IMR-90 (cell line): Measurements from ENCODE around the gene LZTFL1. TPM values are rescaled to one million over a fixed set of nuclear protein-coding genes. Genes with fewer than 3 reads are reported as not detected.

Experiments used
- ATAC-seq: fragments of 200-7000 bp; cut with Tn5 transposase; 2 replicates; pipeline ENCODE4 v1.9.1; 2020; ENCODE audit warnings: low read depth, mild to moderate bottlenecking, moderate library complexity
- BruUV-seq: library from RNA; stranded (reverse); fragments of 400-500 nt; replicated peaks from 2 replicates; lab custom pipeline; 2021; lab: Mats Ljungman, UMichigan
- CTCF ChIA-PET: fragments of 300-600 bp; formaldehyde crosslinking; extraction: SDS; loops from one replicate; lab custom pipeline; 2021; ENCODE audit warnings: antibody characterized with exemption; lab: Yijun Ruan, JAX
- POLR2A ChIA-PET: fragments of 300-600 bp; sonication (Branson Sonifier 250); formaldehyde crosslinking; loops from one replicate; lab custom pipeline; 2022; ENCODE audit warnings: antibody characterized with exemption; ENCODE audit not compliant: unreplicated experiment; lab: Charles Lee
- DNase-seq: peaks from one replicate; pipeline ENCODE4 v3.0.0; 2013
- H2AFZ ChIP-seq: replicated peaks from 2 replicates; pipeline ENCODE3; 2013; ENCODE audit warnings: low read length, mild to moderate bottlenecking; ENCODE audit not compliant: poor library complexity
- H2AK5ac ChIP-seq: 2 replicates; pipeline ENCODE4 v1.6.1; 2013; ENCODE audit warnings: low read depth, low read length, inconsistent platforms
- H2AK9ac ChIP-seq: replicated peaks from 2 replicates; pipeline ENCODE3; 2013; ENCODE audit warnings: mild to moderate bottlenecking, low read depth, low read length, moderate library complexity; ENCODE audit not compliant: poor library complexity
- H2BK120ac ChIP-seq: 2 replicates; pipeline ENCODE4 v1.6.1; 2013; ENCODE audit warnings: low read depth, low read length, inconsistent platforms
- H2BK15ac ChIP-seq: 3 replicates; pipeline ENCODE4 v1.6.1; 2013; ENCODE audit warnings: low read depth, low read length, inconsistent platforms
- H2BK20ac ChIP-seq: 2 replicates; pipeline ENCODE4 v1.6.1; 2013; ENCODE audit warnings: low read depth, mild to moderate bottlenecking, inconsistent platforms, low read length, moderate library complexity
- H2BK5ac ChIP-seq: 2 replicates; pipeline ENCODE4 v1.6.1; 2013; ENCODE audit warnings: mild to moderate bottlenecking, low read depth, low read length, inconsistent platforms; ENCODE audit not compliant: poor library complexity, severe bottlenecking
- H3K14ac ChIP-seq: replicated peaks from 2 replicates; pipeline ENCODE4 v1.6.1; 2013; ENCODE audit warnings: low read depth, low read length, inconsistent platforms
- H3K18ac ChIP-seq: 2 replicates; pipeline ENCODE4 v1.6.1; 2013; ENCODE audit warnings: low read depth, low read length, control low read depth
- H3K23ac ChIP-seq: 2 replicates; pipeline ENCODE4 v1.6.1; 2013; ENCODE audit warnings: low read depth, low read length, inconsistent platforms
- H3K27ac ChIP-seq: 2 replicates; pipeline ENCODE4 v1.5.1; 2013; ENCODE audit warnings: mild to moderate bottlenecking, control low read depth, low read length; ENCODE audit not compliant: insufficient read depth
- H3K27me3 ChIP-seq: 2 replicates; pipeline ENCODE4 v1.6.1; 2013; ENCODE audit warnings: low read length; ENCODE audit not compliant: control insufficient read depth, insufficient read depth
- H3K36me3 ChIP-seq: 2 replicates; pipeline ENCODE4 v1.6.1; 2013; ENCODE audit warnings: low read length, mixed read lengths; ENCODE audit not compliant: control insufficient read depth, insufficient read depth
- H3K4ac ChIP-seq: 2 replicates; pipeline ENCODE4 v1.6.1; 2013; ENCODE audit warnings: low read depth, low read length, inconsistent platforms
- H3K4me1 ChIP-seq: 2 replicates; pipeline ENCODE4 v1.6.1; 2013; ENCODE audit warnings: low read length, mixed read lengths; ENCODE audit not compliant: control insufficient read depth, insufficient read depth
- H3K4me2 ChIP-seq: 2 replicates; pipeline ENCODE4 v1.6.1; 2013; ENCODE audit warnings: low read depth, mild to moderate bottlenecking, control low read depth, low read length, moderate library complexity
- H3K4me3 ChIP-seq: 2 replicates; pipeline ENCODE4 v1.5.1; 2013; ENCODE audit warnings: low read depth, mild to moderate bottlenecking, control low read depth, low read length, moderate library complexity; ENCODE audit not compliant: insufficient read depth
- H3K56ac ChIP-seq: 2 replicates; pipeline ENCODE4 v1.6.1; 2013; ENCODE audit warnings: low read length, inconsistent platforms; ENCODE audit not compliant: insufficient read depth; ENCODE audit errors: extremely low read depth
- H3K79me1 ChIP-seq, 2 experiments: 2 replicates each; pipeline ENCODE4 v1.6.1; 2013; ENCODE audit warnings: low read length in 2 of 2, inconsistent platforms in 1 of 2, low read depth in 1 of 2
- H3K9ac ChIP-seq: 2 replicates; pipeline ENCODE4 v1.6.1; 2013; ENCODE audit warnings: low read depth, low read length, control low read depth
- H3K9me1 ChIP-seq: 2 replicates; pipeline ENCODE4 v1.6.1; 2013; ENCODE audit warnings: low read length, inconsistent platforms; ENCODE audit not compliant: insufficient read depth
- H3K9me3 ChIP-seq: 2 replicates; pipeline ENCODE4 v1.6.1; 2013; ENCODE audit warnings: low read length; ENCODE audit not compliant: control insufficient read depth, insufficient read depth
- H4K20me1 ChIP-seq: 2 replicates; pipeline ENCODE4 v1.6.1; 2013; ENCODE audit warnings: low read length, inconsistent platforms; ENCODE audit not compliant: insufficient read depth
- H4K5ac ChIP-seq: 2 replicates; pipeline ENCODE4 v1.6.1; 2013; ENCODE audit warnings: mild to moderate bottlenecking, low read depth, low read length, control low read depth
- H4K8ac ChIP-seq, 2 experiments: 2 replicates each; pipeline ENCODE4 v1.6.1; 2013; ENCODE audit warnings: low read depth in 2 of 2, low read length in 2 of 2, control low read depth in 1 of 2, inconsistent platforms in 1 of 2
- H4K91ac ChIP-seq: 2 replicates; pipeline ENCODE4 v1.6.1; 2013; ENCODE audit warnings: low read depth, low read length, inconsistent platforms; ENCODE audit not compliant: insufficient read depth
- BHLHE40 ChIP-seq: fragments of 150-350 bp; IDR thresholded peaks from 2 replicates; pipeline ENCODE4 v1.6.1; 2016; ENCODE audit warnings: mild to moderate bottlenecking, low read depth, low read length
- CEBPB ChIP-seq: IDR thresholded peaks from 2 replicates; pipeline ENCODE4 v1.6.1; 2012; ENCODE audit warnings: low read depth, low read length, improper control_type of control experiment
- CHD1 ChIP-seq: IDR thresholded peaks from 2 replicates; pipeline ENCODE4 v1.6.1; 2012; ENCODE audit warnings: low read depth, low read length, improper control_type of control experiment
- FOS ChIP-seq: fragments of 150-350 bp; IDR thresholded peaks from 2 replicates; pipeline ENCODE4 v1.6.1; 2016; ENCODE audit warnings: low read depth, low read length
- MAFK ChIP-seq: IDR thresholded peaks from 2 replicates; pipeline ENCODE4 v1.6.1; 2012; ENCODE audit warnings: low read depth, low read length, improper control_type of control experiment
- MAZ ChIP-seq: IDR thresholded peaks from 2 replicates; pipeline ENCODE4 v1.6.1; 2012; ENCODE audit warnings: low read depth, mild to moderate bottlenecking, low read length, improper control_type of control experiment, moderate library complexity, borderline replicate concordance
- MXI1 ChIP-seq: IDR thresholded peaks from 2 replicates; pipeline ENCODE4 v1.6.1; 2012; ENCODE audit warnings: low read depth, mild to moderate bottlenecking, low read length, moderate library complexity, borderline replicate concordance
- NFE2L2 ChIP-seq: fragments of 150-350 bp; IDR thresholded peaks from 2 replicates; pipeline ENCODE4 v1.6.1; 2016; ENCODE audit warnings: low read depth, mild to moderate bottlenecking, low read length
- POLR2A ChIP-seq: IDR thresholded peaks from 2 replicates; pipeline ENCODE4 v1.6.1; 2012; ENCODE audit warnings: mild to moderate bottlenecking, low read depth, low read length
- RAD21 ChIP-seq: IDR thresholded peaks from 2 replicates; pipeline ENCODE4 v1.6.1; 2012; ENCODE audit warnings: low read length, improper control_type of control experiment
- RCOR1 ChIP-seq: IDR thresholded peaks from 2 replicates; pipeline ENCODE4 v1.6.1; 2012; ENCODE audit warnings: mild to moderate bottlenecking, low read length, improper control_type of control experiment; ENCODE audit not compliant: insufficient replicate concordance
- RFX5 ChIP-seq: IDR thresholded peaks from 2 replicates; pipeline ENCODE4 v1.8.0; 2012; ENCODE audit warnings: low read depth, mild to moderate bottlenecking, low read length, moderate library complexity
- SMC3 ChIP-seq: fragments of 150-350 bp; IDR thresholded peaks from 2 replicates; pipeline ENCODE4 v1.6.1; 2016; ENCODE audit warnings: low read depth, mild to moderate bottlenecking, antibody characterized with exemption, low read length, moderate library complexity
- WGBS, 2 experiments: methylation state at CpG; one replicate each; pipeline versions ENCODE4 v1.1.5 to v1.1.7; 2013; ENCODE audit warnings: missing lambda C conversion rate in 2 of 2; ENCODE audit not compliant: insufficient read length in 1 of 2; ENCODE audit errors: extremely low coverage in 2 of 2; 5-methylcytosine and 5-hydroxymethylcytosine counted together
- dilution Hi-C: fragments of 300-500 bp; cut with HindIII; formaldehyde crosslinking; loops from one replicate; pipeline ENCODE4 v1.14.3; 2018; ENCODE audit warnings: low sequenced_read_pairs; ENCODE audit not compliant: unreplicated experiment
- in situ Hi-C: fragments of 300-500 bp; cut with MboI; formaldehyde crosslinking; loops from 3 replicates; pipeline ENCODE4 v1.14.3; 2019; ENCODE audit warnings: low sequenced_read_pairs, inconsistent platforms, mixed read lengths
- intact Hi-C: fragments of 100-400 bp; cut with micrococcal nuclease; formaldehyde crosslinking; loops from 2 replicates; pipeline ENCODE4 v1.10.0; 2022
- polyA plus RNA-seq, 3 experiments: library from polyadenylated mRNA; depleted of rRNA; stranded (reverse); fragments of >200 nt; gene quantifications; 2 replicates each; pipeline ENCODE4 v1.2.3, GENCODE V29; 2012; ENCODE audit warnings: low replicate concordance in 1 of 3
- total RNA-seq: library from RNA; depleted of rRNA; stranded (reverse); fragments of >200 nt; gene quantifications from 2 replicates; pipeline ENCODE4 v1.2.3, GENCODE V29; 2012
- TF ChIP-seq, protein P1 (sequence below): fragments of 150-350 bp; IDR thresholded peaks from 2 replicates; pipeline ENCODE4 v1.6.1; 2016; ENCODE audit warnings: low read depth, mild to moderate bottlenecking, low read length, moderate library complexity, borderline replicate concordance
- TF ChIP-seq, protein P2 (sequence below): conservative IDR thresholded peaks from 2 replicates; pipeline ENCODE4 v1.5.1; 2012; ENCODE audit warnings: mild to moderate bottlenecking, low read depth, low read length, improper control_type of control experiment
- TF ChIP-seq, protein P3 (sequence below): fragments of 150-350 bp; IDR thresholded peaks from 2 replicates; pipeline ENCODE4 v1.6.1; 2017; ENCODE audit warnings: mild to moderate bottlenecking, antibody characterized with exemption, low read length, low read depth

Gene LZTFL1
- total and polyA plus RNA-seq, 2 of the 4 experiments (the other 2 are of a cell fraction), result 10.3 to 10.4 TPM

DNA sequence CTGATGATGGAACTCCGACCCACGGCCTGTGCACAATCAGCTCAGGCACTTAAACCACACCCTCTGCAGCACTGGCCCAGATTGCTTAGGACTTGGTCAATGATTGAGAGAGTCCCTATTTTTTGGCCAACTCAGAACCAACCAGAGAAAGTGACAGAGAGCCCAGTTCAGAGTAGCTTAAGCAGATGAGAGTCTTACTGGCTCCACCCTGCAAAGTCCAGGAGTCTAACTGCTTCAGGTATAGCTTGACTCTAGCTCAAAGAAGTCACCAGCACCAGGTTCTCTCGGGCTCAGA lies 65.7 kb downstream of the LZTFL1 start:
- no peak overlapping the region for H4K5ac ChIP-seq
- no peak overlapping the region for H3K4me2 ChIP-seq
- no peaks in the 10 kb centered on the region for H3K4me1 ChIP-seq
- no peak overlapping the region for H3K18ac ChIP-seq
- H3K79me1 ChIP-seq, result no peaks in the 10 kb centered on the region
- no peak for ATAC-seq
- peaks cover 80% of the 10 kb centered on the region for H3K27me3 ChIP-seq
- H2AK9ac ChIP-seq, result no peak overlapping the region
- no peak for DNase-seq
- H3K4ac ChIP-seq, result no peak overlapping the region
- in situ Hi-C loops, result no loop called here
- TF ChIP-seq CHD1 (no peak), MAFK (no peak), RAD21 (no peak), FOS (no peak), SMC3 (no peak), NFE2L2 (no peak), MAZ (no peak), RCOR1 (no peak), POLR2A (no peak), BHLHE40 (no peak), MXI1 (no peak), RFX5 (no peak), CEBPB (no peak)
- TF ChIP-seq, protein P1, sequence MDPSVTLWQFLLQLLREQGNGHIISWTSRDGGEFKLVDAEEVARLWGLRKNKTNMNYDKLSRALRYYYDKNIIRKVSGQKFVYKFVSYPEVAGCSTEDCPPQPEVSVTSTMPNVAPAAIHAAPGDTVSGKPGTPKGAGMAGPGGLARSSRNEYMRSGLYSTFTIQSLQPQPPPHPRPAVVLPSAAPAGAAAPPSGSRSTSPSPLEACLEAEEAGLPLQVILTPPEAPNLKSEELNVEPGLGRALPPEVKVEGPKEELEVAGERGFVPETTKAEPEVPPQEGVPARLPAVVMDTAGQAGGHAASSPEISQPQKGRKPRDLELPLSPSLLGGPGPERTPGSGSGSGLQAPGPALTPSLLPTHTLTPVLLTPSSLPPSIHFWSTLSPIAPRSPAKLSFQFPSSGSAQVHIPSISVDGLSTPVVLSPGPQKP, result no peak
- TF ChIP-seq, protein P2, sequence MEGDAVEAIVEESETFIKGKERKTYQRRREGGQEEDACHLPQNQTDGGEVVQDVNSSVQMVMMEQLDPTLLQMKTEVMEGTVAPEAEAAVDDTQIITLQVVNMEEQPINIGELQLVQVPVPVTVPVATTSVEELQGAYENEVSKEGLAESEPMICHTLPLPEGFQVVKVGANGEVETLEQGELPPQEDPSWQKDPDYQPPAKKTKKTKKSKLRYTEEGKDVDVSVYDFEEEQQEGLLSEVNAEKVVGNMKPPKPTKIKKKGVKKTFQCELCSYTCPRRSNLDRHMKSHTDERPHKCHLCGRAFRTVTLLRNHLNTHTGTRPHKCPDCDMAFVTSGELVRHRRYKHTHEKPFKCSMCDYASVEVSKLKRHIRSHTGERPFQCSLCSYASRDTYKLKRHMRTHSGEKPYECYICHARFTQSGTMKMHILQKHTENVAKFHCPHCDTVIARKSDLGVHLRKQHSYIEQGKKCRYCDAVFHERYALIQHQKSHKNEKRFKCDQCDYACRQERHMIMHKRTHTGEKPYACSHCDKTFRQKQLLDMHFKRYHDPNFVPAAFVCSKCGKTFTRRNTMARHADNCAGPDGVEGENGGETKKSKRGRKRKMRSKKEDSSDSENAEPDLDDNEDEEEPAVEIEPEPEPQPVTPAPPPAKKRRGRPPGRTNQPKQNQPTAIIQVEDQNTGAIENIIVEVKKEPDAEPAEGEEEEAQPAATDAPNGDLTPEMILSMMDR, result no peak
- TF ChIP-seq, protein P3, sequence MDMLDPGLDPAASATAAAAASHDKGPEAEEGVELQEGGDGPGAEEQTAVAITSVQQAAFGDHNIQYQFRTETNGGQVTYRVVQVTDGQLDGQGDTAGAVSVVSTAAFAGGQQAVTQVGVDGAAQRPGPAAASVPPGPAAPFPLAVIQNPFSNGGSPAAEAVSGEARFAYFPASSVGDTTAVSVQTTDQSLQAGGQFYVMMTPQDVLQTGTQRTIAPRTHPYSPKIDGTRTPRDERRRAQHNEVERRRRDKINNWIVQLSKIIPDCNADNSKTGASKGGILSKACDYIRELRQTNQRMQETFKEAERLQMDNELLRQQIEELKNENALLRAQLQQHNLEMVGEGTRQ, result no peak
- H3K9me1 ChIP-seq, result no peaks in the 10 kb centered on the region
- H3K9ac ChIP-seq, result no peak overlapping the region
- H3K36me3 ChIP-seq, result no peaks in the 10 kb centered on the region
- no TSS peak for BruUV-seq
- no peak overlapping the region for H4K8ac ChIP-seq
- H2BK5ac ChIP-seq, result no peak overlapping the region
- H4K20me1 ChIP-seq, result no peaks in the 10 kb centered on the region
- no peak overlapping the region for H2BK120ac ChIP-seq
- 33% methylated on average over 1 of the region's 3 CpGs; no CpG with 5 or more reads in 1 of the 2 experiments for whole genome bisulfite sequencing, 2 experiments
- no peak overlapping the region for H3K56ac ChIP-seq
- POLR2A ChIA-PET, result no interaction called here
- H2AFZ ChIP-seq, result no peak overlapping the region
- no peak overlapping the region for H3K23ac ChIP-seq
- H4K91ac ChIP-seq, result no peak overlapping the region
- no peak overlapping the region for H3K4me3 ChIP-seq
- no peak overlapping the region for H3K27ac ChIP-seq
- intact Hi-C loops, result no loop called here
- CTCF ChIA-PET, result no interaction called here
- H2BK20ac ChIP-seq, result no peak overlapping the region
- no peak overlapping the region for H2AK5ac ChIP-seq
- no peak overlapping the region for H2BK15ac ChIP-seq
- H3K14ac ChIP-seq, result no peak overlapping the region
- peaks cover 5% of the 10 kb centered on the region; the same call in 1 of the 2 replicates for H3K9me3 ChIP-seq
- dilution Hi-C loops, result no loop called here
